PFSK-1 (cell line): ENCODE data around the gene MIA.

Experiments used
- FOXP2 ChIP-seq: optimal IDR thresholded peaks from 2 replicates; pipeline ENCODE3; 2011; ENCODE audit warnings: borderline replicate concordance, control low read depth, inconsistent platforms; ENCODE audit not compliant: insufficient read depth; ENCODE audit errors: extremely low read length, extremely low read depth
- POLR2AphosphoS5 ChIP-seq: IDR thresholded peaks from 2 replicates; pipeline ENCODE4 v1.6.1; 2012; ENCODE audit warnings: low read depth, mild to moderate bottlenecking, control low read depth, low read length, moderate library complexity
- SIN3A ChIP-seq: IDR thresholded peaks from 2 replicates; pipeline ENCODE4 v1.6.1; 2012; ENCODE audit warnings: mild to moderate bottlenecking, low read length, moderate library complexity, borderline replicate concordance; ENCODE audit not compliant: insufficient read depth
- TAF1 ChIP-seq: IDR thresholded peaks from 2 replicates; pipeline ENCODE4 v1.6.1; 2012; ENCODE audit warnings: low read length, control low read depth, borderline replicate concordance; ENCODE audit not compliant: insufficient read depth
- TF ChIP-seq, protein P1 (sequence below), 2 experiments: IDR thresholded peaks; 2 replicates each; pipeline versions ENCODE4 v1.6.1 to v1.8.0; 2011 to 2012; ENCODE audit warnings: low read depth in 2 of 2, low read length in 2 of 2, control low read depth in 1 of 2, inconsistent platforms in 1 of 2, mild to moderate bottlenecking in 1 of 2, moderate library complexity in 1 of 2; ENCODE audit not compliant: insufficient read depth in 1 of 2

DNA sequence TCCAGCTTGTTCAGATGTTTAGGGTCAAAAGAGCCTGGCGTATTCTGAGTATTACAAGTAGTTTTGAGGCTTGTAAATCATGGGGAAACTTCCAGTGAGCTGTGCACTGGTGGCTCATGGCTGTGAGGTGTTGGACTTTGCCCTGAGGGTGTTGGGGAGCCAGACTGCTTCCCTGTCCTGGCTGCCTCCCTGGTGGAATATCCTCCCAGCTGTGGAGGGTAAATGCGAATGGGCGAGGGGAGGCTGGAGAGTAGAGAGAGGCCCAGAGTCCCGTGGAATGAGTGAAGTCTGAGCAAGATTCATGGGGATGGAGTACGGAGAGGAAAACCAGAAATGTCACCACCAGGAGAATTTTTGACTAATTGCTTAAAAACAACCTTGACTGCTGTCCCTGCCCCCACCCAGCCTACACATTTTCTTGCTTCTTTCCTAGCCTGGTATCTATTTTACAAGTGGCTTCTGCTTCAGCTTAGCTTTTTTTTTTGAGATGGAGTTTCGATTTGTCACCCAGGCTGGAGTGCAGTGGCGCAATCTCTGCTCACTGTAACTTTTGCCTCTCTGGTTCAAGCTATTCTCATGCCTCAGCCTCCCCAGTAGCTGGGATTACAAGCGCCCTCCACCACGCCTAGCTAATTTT is 20.6 kb upstream of the MIA start:
- TF ChIP-seq SIN3A, result no peak
- no peak for TF ChIP-seq POLR2AphosphoS5
- TF ChIP-seq, protein P1, sequence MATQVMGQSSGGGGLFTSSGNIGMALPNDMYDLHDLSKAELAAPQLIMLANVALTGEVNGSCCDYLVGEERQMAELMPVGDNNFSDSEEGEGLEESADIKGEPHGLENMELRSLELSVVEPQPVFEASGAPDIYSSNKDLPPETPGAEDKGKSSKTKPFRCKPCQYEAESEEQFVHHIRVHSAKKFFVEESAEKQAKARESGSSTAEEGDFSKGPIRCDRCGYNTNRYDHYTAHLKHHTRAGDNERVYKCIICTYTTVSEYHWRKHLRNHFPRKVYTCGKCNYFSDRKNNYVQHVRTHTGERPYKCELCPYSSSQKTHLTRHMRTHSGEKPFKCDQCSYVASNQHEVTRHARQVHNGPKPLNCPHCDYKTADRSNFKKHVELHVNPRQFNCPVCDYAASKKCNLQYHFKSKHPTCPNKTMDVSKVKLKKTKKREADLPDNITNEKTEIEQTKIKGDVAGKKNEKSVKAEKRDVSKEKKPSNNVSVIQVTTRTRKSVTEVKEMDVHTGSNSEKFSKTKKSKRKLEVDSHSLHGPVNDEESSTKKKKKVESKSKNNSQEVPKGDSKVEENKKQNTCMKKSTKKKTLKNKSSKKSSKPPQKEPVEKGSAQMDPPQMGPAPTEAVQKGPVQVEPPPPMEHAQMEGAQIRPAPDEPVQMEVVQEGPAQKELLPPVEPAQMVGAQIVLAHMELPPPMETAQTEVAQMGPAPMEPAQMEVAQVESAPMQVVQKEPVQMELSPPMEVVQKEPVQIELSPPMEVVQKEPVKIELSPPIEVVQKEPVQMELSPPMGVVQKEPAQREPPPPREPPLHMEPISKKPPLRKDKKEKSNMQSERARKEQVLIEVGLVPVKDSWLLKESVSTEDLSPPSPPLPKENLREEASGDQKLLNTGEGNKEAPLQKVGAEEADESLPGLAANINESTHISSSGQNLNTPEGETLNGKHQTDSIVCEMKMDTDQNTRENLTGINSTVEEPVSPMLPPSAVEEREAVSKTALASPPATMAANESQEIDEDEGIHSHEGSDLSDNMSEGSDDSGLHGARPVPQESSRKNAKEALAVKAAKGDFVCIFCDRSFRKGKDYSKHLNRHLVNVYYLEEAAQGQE (IDR thresholded peaks at IDR 0.05; ENCODE audit: insufficient read depth in 1 of 2, low read depth in 2 of 2, low read length in 2 of 2), result no peak
- TF ChIP-seq TAF1, result no peak
- TF ChIP-seq FOXP2, result no peak
